ENCODE data around the gene CMKLR1.

DNA sequence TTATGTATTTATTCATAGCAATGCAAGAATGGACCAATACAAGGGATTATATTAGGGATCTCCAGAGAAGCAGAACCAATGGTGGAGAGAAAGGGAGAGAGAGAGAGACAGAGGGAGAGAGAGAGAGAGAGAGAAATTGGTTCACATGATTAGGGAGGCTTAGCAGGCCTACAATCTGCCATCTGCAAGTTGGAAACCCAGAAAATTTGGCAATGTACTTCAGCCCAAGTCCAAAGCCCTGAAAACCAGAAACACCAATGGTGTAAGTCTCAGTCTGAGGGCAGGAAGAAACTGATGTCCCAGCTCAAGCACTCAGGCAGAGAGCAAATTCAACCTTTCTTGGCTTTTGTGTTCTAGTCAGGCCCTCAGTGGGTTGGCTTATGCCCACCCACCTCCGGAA is 48.7 kb upstream of the CMKLR1 start:
- TF ChIP-seq POLR2AphosphoS5 (IDR thresholded peaks at IDR 0.05; ENCODE audit: low read depth, low read length) (no peak), CTCF (IDR thresholded peaks at IDR 0.05) (no peak), RFX5 (IDR thresholded peaks at IDR 0.05; ENCODE audit: low read length) (no peak), CHD2 (IDR thresholded peaks at IDR 0.05; ENCODE audit: low read length, partially characterized antibody) (no peak), YY1 (IDR thresholded peaks at IDR 0.05; ENCODE audit: low read depth) (no peak), MXI1 (IDR thresholded peaks at IDR 0.05; ENCODE audit: low read depth, low read length) (no peak)

Measured in SK-N-SH (cell line).